HepG2 (cell line): Measurements from ENCODE around the gene PWP1. TPM values are rescaled to one million over a fixed set of nuclear protein-coding genes. Genes with fewer than 3 reads are reported as not detected.
A peak's percentile ranks its signal among the peaks of the same experiment; 100 is the strongest.

Source experiments
- BRCA1 ChIP-seq: sonication (generic); formaldehyde crosslinking; IDR thresholded peaks from 2 replicates; pipeline ENCODE4 v1.4.0; 2020; ENCODE audit warnings: missing genetic modification reagents
- GABPB1 ChIP-seq: IDR thresholded peaks from 2 replicates; pipeline ENCODE4 v1.6.1; 2016; ENCODE audit warnings: mild to moderate bottlenecking, missing genetic modification reagents, moderate library complexity, missing compliant biosample characterization
- HCFC1 ChIP-seq: fragments of 150-350 bp; IDR thresholded peaks from 2 replicates; pipeline ENCODE4 v1.6.1; 2014; ENCODE audit warnings: low read depth, low read length
- HES4 ChIP-seq: sonication (generic); formaldehyde crosslinking; IDR thresholded peaks from 2 replicates; pipeline ENCODE4 v1.9.0; 2021; ENCODE audit warnings: mild to moderate bottlenecking, missing genetic modification reagents, borderline replicate concordance
- HMG20B ChIP-seq: conservative IDR thresholded peaks from 2 replicates; pipeline ENCODE4 v1.6.1; 2016; ENCODE audit warnings: missing genetic modification reagents, missing compliant biosample characterization
- IRX3 ChIP-seq: sonication (generic); formaldehyde crosslinking; IDR thresholded peaks from 2 replicates; pipeline ENCODE4 v1.8.1; 2023; ENCODE audit warnings: mild to moderate bottlenecking, low read depth, missing genetic modification reagents, borderline replicate concordance
- JUN ChIP-seq: sonication (generic); formaldehyde crosslinking; IDR thresholded peaks from 2 replicates; pipeline ENCODE4 v1.4.0; 2020; ENCODE audit warnings: mild to moderate bottlenecking, missing genetic modification reagents
- KDM2A ChIP-seq: sonication (generic); formaldehyde crosslinking; IDR thresholded peaks from 2 replicates; pipeline ENCODE4 v1.4.0; 2020; ENCODE audit warnings: low read depth, missing genetic modification reagents, borderline replicate concordance
- MIXL1 ChIP-seq: IDR thresholded peaks from 2 replicates; pipeline ENCODE4 v1.6.1; 2016
- MTF2 ChIP-seq: sonication (generic); formaldehyde crosslinking; IDR thresholded peaks from 2 replicates; pipeline ENCODE4 v1.5.0; 2020; ENCODE audit warnings: missing genetic modification reagents, borderline replicate concordance
- PCBP1 ChIP-seq: fragments of 200-400 bp; formaldehyde crosslinking; IDR thresholded peaks from 2 replicates; pipeline ENCODE4 v1.6.1; 2017; ENCODE audit warnings: mild to moderate bottlenecking, low read depth, low read length, borderline replicate concordance
- PHF8 ChIP-seq: sonication (generic); formaldehyde crosslinking; IDR thresholded peaks from 2 replicates; pipeline ENCODE4 v1.5.0; 2020; ENCODE audit warnings: missing genetic modification reagents
- POLR2AphosphoS5 ChIP-seq: IDR thresholded peaks from 2 replicates; pipeline ENCODE4 v1.6.1; 2012; ENCODE audit warnings: low read depth, low read length
- SPEN ChIP-seq: sonication (generic); formaldehyde crosslinking; IDR thresholded peaks from 2 replicates; pipeline ENCODE4 v1.5.1; 2020; ENCODE audit warnings: low read depth, mild to moderate bottlenecking, missing genetic modification reagents
- SRSF4 ChIP-seq: fragments of 200-400 bp; formaldehyde crosslinking; IDR thresholded peaks from one replicate; pipeline ENCODE4 v1.6.1; 2018; ENCODE audit warnings: mild to moderate bottlenecking, low read depth, low read length, moderate library complexity; ENCODE audit not compliant: poor library complexity, severe bottlenecking
- TRAFD1 ChIP-seq: sonication (generic); formaldehyde crosslinking; IDR thresholded peaks from 2 replicates; pipeline ENCODE4 v1.5.1; 2020; ENCODE audit warnings: missing genetic modification reagents, mild to moderate bottlenecking, borderline replicate concordance
- ZBTB4 ChIP-seq: sonication (generic); formaldehyde crosslinking; IDR thresholded peaks from 2 replicates; pipeline ENCODE4 v1.4.0; 2020; ENCODE audit warnings: missing genetic modification reagents, mild to moderate bottlenecking, borderline replicate concordance
- ZBTB8A ChIP-seq: sonication (generic); formaldehyde crosslinking; IDR thresholded peaks from 2 replicates; pipeline ENCODE4 v1.4.0; 2020; ENCODE audit warnings: mild to moderate bottlenecking, low read depth, missing genetic modification reagents, borderline replicate concordance
- ZNF10 ChIP-seq: sonication (generic); formaldehyde crosslinking; IDR thresholded peaks from 2 replicates; pipeline ENCODE4 v1.4.0; 2020; ENCODE audit warnings: mild to moderate bottlenecking, low read depth, missing genetic modification reagents, borderline replicate concordance
- ZNF12 ChIP-seq: sonication (generic); formaldehyde crosslinking; IDR thresholded peaks from 2 replicates; pipeline ENCODE4 v1.5.0; 2020; ENCODE audit warnings: missing genetic modification reagents
- ZNF331 ChIP-seq: sonication (generic); formaldehyde crosslinking; IDR thresholded peaks from 2 replicates; pipeline ENCODE4 v1.4.0; 2020; ENCODE audit warnings: missing genetic modification reagents
- ZNF333 ChIP-seq: sonication (generic); formaldehyde crosslinking; IDR thresholded peaks from 2 replicates; pipeline ENCODE4 v1.4.0; 2020; ENCODE audit warnings: mild to moderate bottlenecking, missing genetic modification reagents, borderline replicate concordance
- ZNF558 ChIP-seq: sonication (generic); formaldehyde crosslinking; IDR thresholded peaks from 2 replicates; pipeline ENCODE4 v1.9.0; 2022; ENCODE audit warnings: mild to moderate bottlenecking, missing genetic modification reagents, borderline replicate concordance
- ZNF678 ChIP-seq: sonication (generic); formaldehyde crosslinking; IDR thresholded peaks from 2 replicates; pipeline ENCODE4 v1.4.0; 2020; ENCODE audit warnings: mild to moderate bottlenecking, missing genetic modification reagents
- polyA plus RNA-seq, 8 experiments: library from polyadenylated mRNA; depleted of rRNA in 3 of 8; stranded (reverse) in 7 of 8; unstranded in 1 of 8; fragments of >200 nt; fragmentation: Illumina TruSeq in 4 of 8; extraction: Trizol in 4 of 8; gene quantifications; 2 replicates each; pipeline versions ENCODE4 v1.2.1 to v1.2.3, GENCODE V29; 2011 to 2016; ENCODE audit warnings: low read depth in 4 of 8, missing spikeins in 1 of 8, mixed read lengths in 1 of 8; ENCODE audit not compliant: insufficient read depth in 1 of 8
- total RNA-seq, 5 experiments: library from RNA; depleted of rRNA; stranded (reverse); fragments of >200 nt; fragmentation: Illumina TruSeq; extraction: Trizol; gene quantifications; 2 replicates each; pipeline ENCODE4 v1.2.3, GENCODE V29; 2016; ENCODE audit warnings: low read depth in 1 of 5

PWP1 gene
- total and polyA plus RNA-seq, 2 of the 13 experiments (the other 11 are each of a cell fraction or from before 2014, with no cell fraction given): 65.9 to 70.2 TPM

- TF ChIP-seq TRAFD1 (CRISPR knock-in tag): no peak
- no peak for TF ChIP-seq ZBTB8A (CRISPR knock-in tag)
- TF ChIP-seq HES4 (CRISPR knock-in tag): no peak
- TF ChIP-seq MTF2 (CRISPR knock-in tag): no peak
- no peak for TF ChIP-seq JUN (CRISPR knock-in tag)
- TF ChIP-seq GABPB1 (CRISPR knock-in tag): no peak; the same call in 1 of the 2 replicates
- TF ChIP-seq HMG20B (CRISPR knock-in tag): no peak
- peak; percentile 60 for TF ChIP-seq POLR2AphosphoS5
- TF ChIP-seq HCFC1: 0 out of 2 replicates have a peak, but pooled peaks have one; percentile 14
- TF ChIP-seq MIXL1 (CRISPR knock-in tag): 0 out of 2 replicates have a peak, but pooled peaks have one; percentile 25
- TF ChIP-seq PHF8 (CRISPR knock-in tag): no peak
- TF ChIP-seq ZNF12 (CRISPR knock-in tag): no peak
- no peak for TF ChIP-seq IRX3 (CRISPR knock-in tag)
- no peak for TF ChIP-seq ZNF10
- no peak for TF ChIP-seq SRSF4
- no peak for TF ChIP-seq ZNF558 (CRISPR knock-in tag)
- no peak for TF ChIP-seq ZNF333
- TF ChIP-seq ZBTB4: no peak
- 0 out of 2 replicates have a peak, but pooled peaks have one; percentile 30 for TF ChIP-seq ZNF331
- peak; percentile 23; the same call in 1 of the 2 replicates for TF ChIP-seq SPEN (CRISPR knock-in tag)
- TF ChIP-seq PCBP1: no peak
- TF ChIP-seq BRCA1 (CRISPR knock-in tag): no peak
- TF ChIP-seq ZNF678 (CRISPR knock-in tag): no peak
- no peak for TF ChIP-seq KDM2A (CRISPR knock-in tag)
These were observed 624 bp upstream of the PWP1 start (continued) for GRCh38 chr12:107684990-107685359.
